ENCODE measurements around the gene TMEM272.

TMEM272 gene
- 0 to 2.1 (median 0) reads per million in 17 experiments for total RNA-seq

GRCh38 chr13:51844862-51845573, at the start of gene TMEM272:
TMEM272 (minus strand) TSS chr13:51845177; CDS start chr13:51838530, 6,647 bp downstream.
- peak; percentile 56 to 76 (median 64) for DNase-seq

DNA sequence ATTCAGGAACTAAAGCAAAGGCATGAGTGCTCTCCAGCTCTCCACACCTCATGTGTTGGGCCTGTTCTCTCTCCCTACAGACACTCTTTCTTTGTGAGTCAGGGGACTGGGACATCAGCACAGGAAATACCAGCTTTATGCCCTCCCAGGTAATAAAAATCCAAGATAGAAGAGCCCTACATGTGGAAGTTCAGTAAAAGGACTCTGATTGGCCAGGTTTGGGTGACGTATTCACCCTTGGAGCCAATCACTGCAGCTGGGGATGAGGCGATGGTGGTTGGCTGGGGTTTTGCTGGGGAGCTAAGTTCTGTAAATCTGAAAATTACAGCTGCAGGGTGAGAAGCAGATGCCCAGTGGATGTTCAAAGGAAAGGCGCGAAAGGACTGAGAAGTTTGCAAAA, 49.3 kb upstream of the TMEM272 start:
- no peak for DNase-seq

GRCh38 chr13:51892657-51893056, 47.7 kb upstream of the TMEM272 start:
- DNase-seq, result no peak

DNA sequence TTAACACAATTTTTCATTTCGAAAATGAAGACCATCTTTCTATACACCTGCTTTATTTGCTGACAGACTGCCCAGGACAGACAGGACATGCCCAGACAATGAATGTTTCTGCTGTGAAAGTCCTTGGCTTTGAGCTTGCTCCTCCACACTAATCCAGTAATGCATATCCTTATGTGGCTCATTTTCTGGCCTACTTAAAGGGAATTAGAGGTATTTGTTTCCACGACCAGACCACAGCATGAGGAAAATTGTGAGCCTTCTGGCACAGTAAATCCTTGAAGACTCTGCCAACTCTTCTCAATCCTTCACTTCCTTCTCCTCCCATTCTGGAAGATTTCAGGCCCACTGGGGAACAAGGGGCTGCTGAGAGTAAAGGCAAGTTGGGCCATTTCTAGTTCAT, 42.5 kb upstream of the TMEM272 start:
- DNase-seq, result no peak

GRCh38 chr13:51885651-51886050, 40.7 kb upstream of the TMEM272 start:
- peak; percentile 7 to 35 (median 14) for DNase-seq

DNA sequence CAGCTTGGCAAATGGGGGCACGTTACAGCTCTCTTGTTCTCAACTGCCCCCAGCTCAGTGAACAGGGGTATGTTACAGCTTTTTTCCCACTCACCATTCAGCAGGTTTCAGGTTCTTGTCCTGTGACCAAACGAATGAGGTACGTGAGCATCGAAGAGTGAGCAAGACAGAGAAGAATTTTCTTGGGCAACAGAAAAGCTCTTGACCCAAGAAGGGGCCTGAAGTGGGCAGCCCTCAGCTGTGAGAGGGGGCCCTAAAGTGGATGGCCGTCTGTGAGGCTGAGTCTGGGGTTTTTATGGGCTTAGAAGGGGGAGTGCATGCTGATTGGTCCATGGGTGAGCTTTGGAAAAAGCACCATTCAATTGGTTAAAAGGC, 38.2 kb upstream of the TMEM272 start:
- DNase-seq, result no peak

DNA sequence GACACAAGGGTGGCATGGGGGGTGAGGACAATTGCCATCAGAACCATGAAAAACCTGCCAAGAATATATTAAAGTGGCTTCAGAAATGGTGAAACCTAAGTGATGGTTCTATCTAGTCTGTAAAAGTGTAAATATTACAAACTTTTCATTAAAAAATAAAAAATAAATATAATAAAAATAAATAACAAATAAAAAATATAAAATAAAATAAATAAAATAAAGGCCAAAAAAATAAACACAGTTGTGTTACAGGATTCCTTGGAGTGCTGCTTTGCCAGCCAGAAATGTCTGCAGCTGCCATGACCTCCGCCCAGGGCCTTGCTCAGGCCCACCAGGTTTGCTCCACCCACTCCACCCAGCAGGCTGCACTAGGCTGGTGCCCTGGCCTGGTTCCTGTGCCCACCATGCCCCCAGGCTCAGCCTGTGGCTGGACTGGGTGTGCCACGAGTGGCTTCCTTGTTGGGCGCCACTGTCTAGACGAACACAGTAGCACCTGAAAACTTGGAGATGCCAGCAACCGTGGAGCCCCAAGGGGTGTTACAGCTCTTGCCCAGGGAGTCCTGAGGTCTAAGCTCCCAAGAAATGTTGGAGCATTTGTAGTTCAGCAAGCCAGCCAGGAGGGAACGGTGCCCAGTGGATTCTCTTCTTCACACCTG, 37.7 kb upstream of the TMEM272 start:
- no peak for DNase-seq

GRCh38 chr13:51881296-51881695, 36.3 kb upstream of the TMEM272 start:
- DNase-seq, result no peak

DNA sequence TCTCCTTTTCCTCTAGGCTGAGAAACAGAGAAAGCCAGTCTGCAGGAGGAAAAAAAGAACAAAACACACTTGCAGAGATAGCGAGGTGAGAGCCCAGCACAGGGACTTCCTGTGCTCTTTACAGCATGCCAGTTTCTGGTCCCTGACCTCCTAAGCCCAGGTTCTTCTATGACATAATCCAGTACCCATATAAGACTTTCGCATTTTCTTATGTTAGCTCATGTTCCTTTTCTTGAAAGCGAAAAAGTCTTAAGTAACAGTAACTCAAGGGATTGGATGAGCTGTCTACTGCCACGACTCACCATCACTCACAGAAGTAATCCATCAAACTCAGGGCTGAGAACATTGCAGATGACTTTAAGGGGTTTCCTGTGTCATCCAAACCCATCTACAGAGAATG, 34.2 kb upstream of the TMEM272 start:
- DNase-seq, result no peak

DNA sequence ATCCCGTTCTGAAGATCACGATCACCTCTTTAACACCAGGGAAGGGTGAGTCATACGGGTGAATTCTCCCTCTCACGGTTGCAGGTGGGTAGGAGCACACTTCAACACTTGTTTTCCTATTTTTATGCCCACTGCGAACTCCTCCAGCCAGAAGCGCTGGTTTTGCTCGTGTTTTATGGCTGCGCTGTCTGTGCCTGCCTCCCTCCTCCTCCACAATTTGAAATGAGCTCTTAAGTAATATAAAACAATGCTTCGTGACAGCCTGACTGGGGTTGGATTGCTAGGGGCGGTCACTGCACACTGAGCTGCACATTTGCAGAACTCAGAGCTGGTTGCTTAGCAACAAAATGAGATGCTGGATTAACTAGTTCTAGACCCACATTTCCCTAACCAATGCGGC, 29.7 kb upstream of the TMEM272 start:
- DNase-seq, result no peak

DNA sequence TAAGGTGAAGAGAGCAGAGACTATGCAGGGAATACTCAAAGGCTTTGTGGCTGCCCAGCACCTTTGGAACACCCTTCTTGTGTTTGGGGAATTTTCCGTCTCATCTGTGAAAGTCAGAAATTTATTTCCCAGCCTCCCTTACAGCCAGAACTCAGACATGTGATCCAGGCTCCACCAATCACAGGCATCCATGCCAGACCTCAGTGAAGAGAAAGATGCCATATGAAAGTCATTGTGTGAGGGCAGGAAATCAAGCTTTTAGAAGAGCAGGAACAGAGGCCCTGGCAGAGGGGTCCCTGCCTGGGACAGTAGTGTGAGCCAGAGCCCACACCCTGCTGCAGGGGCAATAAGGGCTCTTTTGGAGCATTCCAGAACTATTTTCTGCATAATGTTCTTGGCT, 28.9 kb upstream of the TMEM272 start:
- no peak for DNase-seq

GRCh38 chr13:51873117-51873798, 28.3 kb upstream of the TMEM272 start:
- DNase-seq, result no peak

DNA sequence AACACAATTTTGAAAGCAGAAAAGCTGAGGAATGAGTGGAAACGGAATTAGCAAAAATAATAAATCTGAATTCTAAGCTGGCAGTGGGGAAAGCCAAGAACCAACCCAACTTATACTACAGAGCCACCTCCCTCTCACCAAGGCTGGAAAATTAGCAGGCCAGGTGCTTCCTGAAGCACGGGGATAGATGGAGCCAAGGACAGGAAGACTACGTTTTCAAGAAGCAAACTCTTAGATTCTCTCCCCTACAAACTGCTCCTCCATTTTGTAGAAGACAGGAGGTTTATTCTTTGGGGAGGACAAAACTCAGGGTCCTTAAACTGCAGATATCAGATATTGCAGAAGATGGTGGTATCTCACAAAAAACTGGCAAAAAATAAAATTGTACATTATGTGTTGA, 25.6 kb upstream of the TMEM272 start:
- no peak for DNase-seq

- no peak for DNase-seq
Measured at GRCh38 chr13:51869916-51870315, 24.9 kb upstream of the TMEM272 start.

DNA sequence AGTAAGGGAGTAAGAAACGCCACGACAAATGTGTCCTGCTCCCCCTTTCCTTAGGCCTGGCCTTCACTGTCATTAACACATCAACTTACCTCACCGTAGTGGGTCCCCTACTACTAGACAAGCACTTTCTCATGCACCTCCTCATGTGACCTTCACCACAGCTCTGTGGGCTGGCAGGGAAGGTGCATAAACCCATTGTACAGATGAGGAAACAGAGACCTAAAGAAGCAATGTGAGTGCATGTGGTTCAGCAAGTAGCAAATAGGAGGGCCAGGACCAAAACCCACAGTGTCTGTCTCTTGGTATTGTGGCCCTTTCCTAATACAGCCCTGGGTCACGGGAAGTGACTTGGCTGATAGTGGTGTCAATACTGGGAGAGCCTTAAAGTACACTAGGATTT, 22.1 kb upstream of the TMEM272 start:
- DNase-seq, result no peak

- DNase-seq, result no peak
Measured at GRCh38 chr13:51865838-51866237, 20.9 kb upstream of the TMEM272 start.

DNA sequence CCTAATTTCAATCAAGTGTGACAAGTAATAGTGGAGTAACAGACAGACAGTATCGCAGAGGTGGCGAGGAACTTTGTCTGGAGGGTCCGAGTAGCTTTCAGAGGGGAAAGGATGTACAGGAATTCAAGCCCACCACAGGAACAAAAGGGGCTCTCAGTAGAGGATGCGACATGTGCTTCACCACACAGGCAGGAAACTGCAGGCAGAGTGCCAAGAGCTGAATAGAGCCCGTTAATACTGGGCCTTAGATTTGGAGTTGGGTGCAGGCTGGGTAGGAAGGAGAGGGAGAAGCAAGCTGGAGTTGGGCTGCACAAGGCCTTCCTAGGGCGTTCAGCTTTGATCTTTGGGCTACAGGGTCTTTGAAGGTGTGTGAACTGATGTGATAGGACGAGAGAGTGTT, 18.0 kb upstream of the TMEM272 start:
- no peak for DNase-seq

DNA sequence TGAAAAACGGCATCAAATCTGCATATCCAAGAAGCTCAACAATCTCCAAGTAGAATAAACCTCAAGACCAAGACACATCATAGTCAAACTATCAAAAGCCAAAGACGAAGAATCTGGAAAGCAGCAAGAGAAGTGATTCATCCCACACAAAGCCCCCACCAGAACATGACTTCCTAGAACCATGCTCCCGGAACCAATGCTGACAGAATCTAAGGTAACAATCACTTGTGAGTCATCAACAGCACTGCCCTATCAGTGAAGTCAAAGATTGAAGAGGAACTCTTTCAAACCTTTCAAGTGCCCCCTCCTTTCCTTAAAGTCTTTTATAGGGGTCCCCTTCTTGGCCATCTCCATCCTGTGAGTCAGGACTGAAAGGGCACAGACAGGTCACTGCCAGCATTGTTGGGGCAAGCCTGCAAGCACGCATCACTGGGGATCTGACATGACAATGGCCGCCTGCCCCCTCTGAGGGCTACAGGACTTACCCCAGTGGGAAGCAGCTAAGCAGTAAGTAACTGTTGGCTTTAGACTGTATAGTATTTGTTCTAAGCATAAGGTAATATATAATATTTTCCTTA, 16.8 kb upstream of the TMEM272 start, which contains the start of gene CCDC70:
CCDC70 (plus strand) TSS at position 247 of the 578 bp plus-strand sequence. CDS start 3,443 bp downstream, outside the sequence.
- DNase-seq, result no peak

GRCh38 chr13:51858433-51859247, 13.7 kb upstream of the TMEM272 start:
- DNase-seq, result no peak

DNA sequence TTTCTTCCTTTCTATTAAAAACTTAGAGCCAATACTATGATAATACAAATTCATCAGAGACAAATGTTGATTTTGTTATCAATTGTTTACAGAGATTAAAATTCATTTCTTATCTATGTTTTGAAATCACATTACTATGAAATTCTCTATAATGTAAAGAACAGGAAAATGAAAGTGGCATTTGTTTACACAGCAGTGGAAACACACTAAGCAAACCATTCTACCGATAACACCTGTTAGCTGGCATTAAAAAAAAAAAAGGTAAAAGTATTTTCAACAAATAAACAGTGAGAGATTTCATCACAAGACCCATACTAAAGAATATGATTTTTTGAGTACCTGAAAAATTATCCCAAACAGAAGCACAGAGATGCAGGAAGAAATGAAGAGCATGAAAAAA, 12.0 kb upstream of the TMEM272 start:
- no peak for DNase-seq

DNA sequence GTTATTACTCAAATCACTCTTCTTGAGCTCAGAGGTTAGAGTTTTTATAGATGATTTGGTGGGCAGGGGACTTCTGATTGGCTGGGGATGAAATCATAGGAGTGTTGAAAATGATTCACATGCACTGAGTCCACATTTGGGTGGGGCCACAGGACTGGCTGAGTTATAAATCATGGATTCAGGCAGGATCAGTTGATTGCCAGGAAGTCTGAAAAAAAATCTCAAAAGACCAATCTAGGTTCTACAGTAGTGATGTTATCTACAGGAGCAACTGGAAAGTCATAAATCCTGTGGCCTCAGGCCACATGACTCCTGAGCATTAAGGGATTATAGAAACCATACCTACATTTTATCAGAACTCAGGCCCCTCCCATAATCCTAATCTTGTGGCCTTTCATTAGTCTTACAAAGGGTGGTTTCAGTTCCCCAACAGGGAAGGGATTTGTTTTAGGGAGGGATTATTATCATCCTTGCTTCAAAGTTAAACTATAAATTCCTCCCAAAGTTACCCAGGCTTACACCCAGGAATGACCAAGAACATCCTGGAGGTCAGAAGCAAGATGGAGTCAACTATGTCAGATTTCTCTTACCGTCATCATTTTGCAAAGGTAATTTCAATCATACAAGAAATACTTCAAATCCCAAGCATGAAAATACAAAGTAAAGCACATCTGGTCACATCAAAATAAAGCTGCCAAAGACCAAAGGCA, 11.2 kb upstream of the TMEM272 start:
- no peak for DNase-seq
